Neural cell (in vitro differentiated cells): ENCODE data around the gene JAZF1. TPM values are rescaled to one million over a fixed set of nuclear protein-coding genes. Genes with fewer than 3 reads are reported as not detected.

Experiments
- H2AFZ ChIP-seq: fragments of 200-600, 300-800 bp; sonication (generic), shearing (Covaris generic); 2 replicates; pipeline ENCODE4 v1.6.0; 2014; ENCODE audit warnings: low read depth, mild to moderate bottlenecking, antibody characterized with exemption, low read length, moderate library complexity
- H3F3A ChIP-seq: fragments of 200-600 bp; shearing (Covaris generic); 2 replicates; pipeline ENCODE4 v1.6.1; 2016; ENCODE audit warnings: mild to moderate bottlenecking, moderate library complexity, mixed read lengths, antibody characterized with exemption, low read length; ENCODE audit not compliant: insufficient read depth, poor library complexity, severe bottlenecking
- H3K27ac ChIP-seq: fragments of 200-600, 300-800 bp; sonication (generic), shearing (Covaris generic); 2 replicates; pipeline ENCODE4 v1.5.1; 2014; ENCODE audit warnings: mild to moderate bottlenecking, low read length, moderate library complexity
- H3K27me3 ChIP-seq: fragments of 300-800, 200-600 bp; sonication (generic), shearing (Covaris generic); 2 replicates; pipeline ENCODE4 v1.6.0; 2014; ENCODE audit warnings: mild to moderate bottlenecking, low read depth, low read length, moderate library complexity; ENCODE audit not compliant: insufficient read depth
- H3K36me3 ChIP-seq: fragments of 300-800, 200-600 bp; sonication (generic), shearing (Covaris generic); 2 replicates; pipeline ENCODE4 v1.5.1; 2014; ENCODE audit warnings: mild to moderate bottlenecking, antibody characterized with exemption, low read length, moderate library complexity; ENCODE audit not compliant: insufficient read depth
- H3K4me2 ChIP-seq: fragments of 300-800, 200-600 bp; sonication (generic), shearing (Covaris generic); 2 replicates; pipeline ENCODE4 v1.6.0; 2014; ENCODE audit warnings: mild to moderate bottlenecking, low read length
- H3K4me3 ChIP-seq: fragments of 300-800, 200-600 bp; sonication (generic), shearing (Covaris generic); 2 replicates; pipeline ENCODE4 v1.5.1; 2014; ENCODE audit warnings: mild to moderate bottlenecking, low read length, moderate library complexity
- H3K79me2 ChIP-seq: fragments of 200-600 bp; shearing (Covaris generic); replicated peaks from 2 replicates; pipeline ENCODE4 v1.6.0; 2014; ENCODE audit warnings: mild to moderate bottlenecking, low read length, moderate library complexity; ENCODE audit not compliant: insufficient read depth
- H3K9ac ChIP-seq: fragments of 300-800, 200-600 bp; sonication (generic), shearing (Covaris generic); 2 replicates; pipeline ENCODE4 v1.6.1; 2016; ENCODE audit warnings: mild to moderate bottlenecking, low read length, mixed read lengths
- H3K9me2 ChIP-seq: fragments of 200-600 bp; shearing (Covaris generic); 2 replicates; pipeline ENCODE4 v1.6.1; 2016; ENCODE audit warnings: mild to moderate bottlenecking, low read length, mixed read lengths; ENCODE audit not compliant: insufficient read depth
- H3K9me3 ChIP-seq: fragments of 200-600, 300-800 bp; sonication (generic), shearing (Covaris generic); 2 replicates; pipeline ENCODE4 v1.6.1; 2016; ENCODE audit warnings: mild to moderate bottlenecking, mixed run types, low read length, moderate library complexity, mixed read lengths
- H4K20me1 ChIP-seq: fragments of 200-600 bp; shearing (Covaris generic); 2 replicates; pipeline ENCODE4 v1.6.1; 2016; ENCODE audit warnings: mild to moderate bottlenecking, mixed run types; ENCODE audit not compliant: insufficient read depth
- CTCF ChIP-seq: fragments of 450-650 bp; IDR thresholded peaks from 2 replicates; pipeline ENCODE4 v1.5.1; 2014; ENCODE audit warnings: antibody characterized with exemption, mild to moderate bottlenecking, moderate library complexity; ENCODE audit not compliant: poor library complexity, severe bottlenecking
- EP300 ChIP-seq: fragments of 450-650 bp; conservative IDR thresholded peaks from 2 replicates; pipeline ENCODE4 v1.6.1; 2014; ENCODE audit warnings: antibody characterized with exemption, mild to moderate bottlenecking, moderate library complexity; ENCODE audit not compliant: poor library complexity, severe bottlenecking
- EZH2 ChIP-seq: fragments of 200-600, 300-800 bp; shearing (Covaris generic), sonication (generic); IDR thresholded peaks from 2 replicates; pipeline ENCODE4 v1.6.1; 2014; ENCODE audit warnings: antibody characterized with exemption, low read length, borderline replicate concordance, mild to moderate bottlenecking; ENCODE audit not compliant: insufficient read depth, poor library complexity, severe bottlenecking
- MXI1 ChIP-seq: fragments of 450-650 bp; conservative IDR thresholded peaks from 2 replicates; pipeline ENCODE4 v1.6.1; 2014; ENCODE audit warnings: antibody characterized with exemption, mild to moderate bottlenecking; ENCODE audit not compliant: poor library complexity, severe bottlenecking
- POLR2AphosphoS5 ChIP-seq: IDR thresholded peaks from 2 replicates; pipeline ENCODE4 v1.6.1; 2012
- RAD21 ChIP-seq: fragments of 450-650 bp; conservative IDR thresholded peaks from 2 replicates; pipeline ENCODE4 v1.6.1; 2014; ENCODE audit warnings: antibody characterized with exemption, mild to moderate bottlenecking, moderate library complexity
- REST ChIP-seq: IDR thresholded peaks from 2 replicates; pipeline ENCODE4 v1.6.1; 2012; ENCODE audit warnings: borderline replicate concordance
- SMC3 ChIP-seq: fragments of 450-650 bp; conservative IDR thresholded peaks from 2 replicates; pipeline ENCODE4 v1.6.1; 2014; ENCODE audit warnings: antibody characterized with exemption, mild to moderate bottlenecking, moderate library complexity; ENCODE audit not compliant: poor library complexity
- TAF1 ChIP-seq: IDR thresholded peaks from 2 replicates; pipeline ENCODE4 v1.6.1; 2012; ENCODE audit warnings: low read depth
- polyA plus RNA-seq: library from polyadenylated mRNA; depleted of rRNA; stranded (reverse); fragments of >200 nt; gene quantifications from 2 replicates; pipeline ENCODE4 v1.2.3, GENCODE V29; 2014

JAZF1 gene
- polyA plus RNA-seq, 1 donor from 2014 or later, result 29.5 TPM

GRCh38 chr7:28155964-28156363 lies 24.6 kb downstream of the JAZF1 start:
- no peaks in the 10 kb centered on the region for H3K36me3 ChIP-seq
- H2AFZ ChIP-seq, result no peak overlapping the region
- no peaks in the 10 kb centered on the region for H3F3A ChIP-seq
- no peak overlapping the region for H3K9ac ChIP-seq
- H3K9me3 ChIP-seq, result no peaks in the 10 kb centered on the region
- H3K4me2 ChIP-seq, result no peak overlapping the region
- H3K9me2 ChIP-seq, result no peaks in the 10 kb centered on the region
- H4K20me1 ChIP-seq, result no peaks in the 10 kb centered on the region
- no peak overlapping the region for H3K27ac ChIP-seq
- no peak overlapping the region for H3K4me3 ChIP-seq
- no peaks in the 10 kb centered on the region for H3K27me3 ChIP-seq
- TF ChIP-seq MXI1 (no peak), POLR2AphosphoS5 (no peak), REST (no peak), TAF1 (no peak), CTCF (no peak), EP300 (no peak), EZH2 (no peak), SMC3 (no peak), RAD21 (no peak)
- no peaks in the 10 kb centered on the region for H3K79me2 ChIP-seq

DNA sequence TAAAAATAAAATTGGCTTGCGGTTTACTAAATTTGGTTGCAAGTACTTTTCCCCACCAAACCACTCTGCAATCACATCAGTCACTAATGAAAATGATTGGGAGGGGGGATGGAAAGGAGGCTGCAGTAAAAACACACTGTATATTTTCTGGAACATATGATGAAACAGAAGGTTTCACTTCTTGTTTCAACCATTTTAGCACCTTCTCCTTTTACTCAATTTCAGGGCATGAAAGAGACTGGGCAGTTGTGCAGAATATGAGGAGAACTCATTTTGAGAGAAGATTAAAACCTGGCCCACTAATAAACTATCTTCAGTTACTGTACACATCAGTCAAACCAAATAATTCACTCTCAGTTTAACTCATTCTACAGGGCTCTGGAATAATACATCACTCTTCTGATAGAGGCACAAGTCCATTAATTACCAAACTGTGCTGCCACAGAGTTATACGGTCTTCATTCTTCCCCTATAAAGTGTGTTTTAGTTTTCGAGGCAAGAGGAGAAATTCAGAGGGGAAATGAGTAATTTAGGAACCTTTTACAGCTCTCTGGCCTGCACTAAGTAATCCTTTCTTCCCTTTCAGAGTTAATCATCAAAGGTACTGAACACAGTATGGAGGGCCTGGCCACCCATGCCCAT lies 25.5 kb downstream of the JAZF1 start:
- Histone ChIP-seq H3K4me3 (no peak overlapping the region), H3F3A (no peaks in the 10 kb centered on the region), H3K36me3 (no peaks in the 10 kb centered on the region), H3K79me2 (no peaks in the 10 kb centered on the region), H4K20me1 (no peaks in the 10 kb centered on the region), H3K4me2 (no peak overlapping the region), H3K9me2 (no peaks in the 10 kb centered on the region), H3K9me3 (no peaks in the 10 kb centered on the region), H3K9ac (no peak overlapping the region), H3K27me3 (no peaks in the 10 kb centered on the region), H2AFZ (no peak overlapping the region), H3K27ac (no peak overlapping the region)
- TF ChIP-seq SMC3 (no peak), REST (no peak), POLR2AphosphoS5 (no peak), CTCF (no peak), RAD21 (no peak), TAF1 (no peak), EZH2 (no peak), EP300 (no peak), MXI1 (no peak)
